GM12878 (cell line): Measurements from ENCODE around the gene TNFSF13.

Source experiments
- CEBPZ ChIP-seq: fragments of 150-350 bp; IDR thresholded peaks from 2 replicates; pipeline ENCODE4 v1.6.1; 2016; ENCODE audit warnings: low read depth, low read length
- CTCF ChIP-seq, 3 experiments: IDR thresholded peaks in 2 of 3; conservative IDR thresholded peaks in 1 of 3; 2 replicates each; pipeline ENCODE4 v1.5.1; 2011; ENCODE audit warnings: low read depth in 3 of 3, low read length in 3 of 3, mild to moderate bottlenecking in 3 of 3, control low read depth in 2 of 3, moderate library complexity in 2 of 3, inconsistent platforms in 1 of 3, mixed read lengths in 1 of 3; ENCODE audit not compliant: control insufficient read depth in 2 of 3, insufficient read depth in 1 of 3; ENCODE audit errors: extremely low read depth in 1 of 3
- EP300 ChIP-seq, 2 experiments: fragments of 150-350 bp in 1 of 2; IDR thresholded peaks; 2 replicates each; pipeline ENCODE4 v1.6.1; 2011 to 2012; ENCODE audit warnings: low read depth in 2 of 2, low read length in 2 of 2, borderline replicate concordance in 1 of 2, improper control_type of control experiment in 1 of 2, inconsistent platforms in 1 of 2; ENCODE audit not compliant: control insufficient read depth in 1 of 2
- NFYB ChIP-seq: IDR thresholded peaks from 2 replicates; pipeline ENCODE4 v1.6.1; 2011; ENCODE audit warnings: low read depth, mild to moderate bottlenecking, low read length, improper control_type of control experiment, moderate library complexity; ENCODE audit not compliant: insufficient read depth
- NRF1 ChIP-seq: conservative IDR thresholded peaks from 2 replicates; pipeline ENCODE4 v1.6.1; 2011; ENCODE audit warnings: mild to moderate bottlenecking, low read depth, low read length, improper control_type of control experiment
- POLR2A ChIP-seq: IDR thresholded peaks from 2 replicates; pipeline ENCODE4 v1.6.1; 2011; ENCODE audit warnings: low read depth, mild to moderate bottlenecking, low read length
- POLR2AphosphoS5 ChIP-seq: IDR thresholded peaks from 2 replicates; pipeline ENCODE4 v1.6.1; 2011; ENCODE audit warnings: mild to moderate bottlenecking, low read length, inconsistent platforms
- REST ChIP-seq: IDR thresholded peaks from 2 replicates; pipeline ENCODE4 v1.6.1; 2012; ENCODE audit warnings: mild to moderate bottlenecking, low read depth, low read length

- TF ChIP-seq NRF1 = no peak
- TF ChIP-seq CTCF (IDR thresholded peaks at IDR 0.05 in 2 of 3, conservative IDR thresholded peaks at IDR 0.05 in 1 of 3; ENCODE audit: control insufficient read depth in 2 of 3, extremely low read depth in 1 of 3, insufficient read depth in 1 of 3, low read depth in 3 of 3, low read length in 3 of 3) = peak; percentile 68 to 93 (median 83)
- no peak for TF ChIP-seq POLR2AphosphoS5
- no peak for TF ChIP-seq NFYB
- TF ChIP-seq POLR2A = no peak
- TF ChIP-seq REST = no peak
- no peak for TF ChIP-seq CEBPZ
- no peak for TF ChIP-seq EP300 (IDR thresholded peaks at IDR 0.05; ENCODE audit: borderline replicate concordance in 1 of 2, control insufficient read depth in 1 of 2, low read depth in 2 of 2, low read length in 2 of 2)
Observed at GRCh38 chr17:7560172-7561027, 1.9 kb downstream of the TNFSF13 start.
